NCI-H2029 treated with DMSO at 0.1 percent for 48 hours (cell line): ENCODE data around the gene SORCS2.
"Not testable (repeated sequence)": the region's sequence is repeated elsewhere in the genome, so short reads cannot be mapped to it uniquely, and the experiment has no call there.

ENCODE experiments used
- DNase-seq: peaks from one replicate; lab custom pipeline; 2025; lab: John Stamatoyannopoulos, UW

The SORCS2 gene

DNA sequence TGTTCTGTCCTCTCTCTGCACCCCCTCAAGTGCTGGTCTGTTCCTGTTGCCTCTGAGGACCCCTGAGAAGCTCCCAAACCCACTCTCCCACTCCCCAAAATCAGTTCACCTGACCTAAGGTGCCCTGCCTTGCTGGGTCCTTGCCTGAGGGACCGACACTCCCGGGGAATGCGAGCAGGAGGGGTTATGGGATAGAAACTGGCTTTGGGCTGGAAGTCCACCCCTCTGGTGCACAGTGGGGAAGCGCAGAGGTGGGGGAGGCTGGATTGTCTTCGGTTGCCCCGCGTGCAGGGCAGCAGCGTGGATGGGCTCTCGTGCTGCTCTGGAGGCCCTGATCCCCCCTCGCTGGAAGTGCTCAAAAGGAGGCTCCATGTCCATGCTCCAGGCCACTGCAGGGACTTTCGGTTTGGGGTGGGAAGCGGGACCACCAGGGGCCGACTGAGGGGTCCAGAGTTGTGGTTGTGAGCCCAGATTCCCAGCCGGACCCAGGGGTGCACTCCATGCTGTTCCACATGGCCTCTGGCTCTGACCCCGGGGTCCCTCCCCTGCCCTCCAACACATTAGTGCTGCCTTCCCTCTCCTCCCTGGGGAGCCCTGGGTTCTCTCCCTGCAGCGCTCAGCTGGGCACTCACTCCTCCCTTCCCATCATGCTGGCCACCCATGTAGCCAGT, 7.6 kb downstream of the SORCS2 start:
- DNase-seq, result no peak

GRCh38 chr4:7200801-7201200, 8.5 kb downstream of the SORCS2 start:
- no peak for DNase-seq

DNA sequence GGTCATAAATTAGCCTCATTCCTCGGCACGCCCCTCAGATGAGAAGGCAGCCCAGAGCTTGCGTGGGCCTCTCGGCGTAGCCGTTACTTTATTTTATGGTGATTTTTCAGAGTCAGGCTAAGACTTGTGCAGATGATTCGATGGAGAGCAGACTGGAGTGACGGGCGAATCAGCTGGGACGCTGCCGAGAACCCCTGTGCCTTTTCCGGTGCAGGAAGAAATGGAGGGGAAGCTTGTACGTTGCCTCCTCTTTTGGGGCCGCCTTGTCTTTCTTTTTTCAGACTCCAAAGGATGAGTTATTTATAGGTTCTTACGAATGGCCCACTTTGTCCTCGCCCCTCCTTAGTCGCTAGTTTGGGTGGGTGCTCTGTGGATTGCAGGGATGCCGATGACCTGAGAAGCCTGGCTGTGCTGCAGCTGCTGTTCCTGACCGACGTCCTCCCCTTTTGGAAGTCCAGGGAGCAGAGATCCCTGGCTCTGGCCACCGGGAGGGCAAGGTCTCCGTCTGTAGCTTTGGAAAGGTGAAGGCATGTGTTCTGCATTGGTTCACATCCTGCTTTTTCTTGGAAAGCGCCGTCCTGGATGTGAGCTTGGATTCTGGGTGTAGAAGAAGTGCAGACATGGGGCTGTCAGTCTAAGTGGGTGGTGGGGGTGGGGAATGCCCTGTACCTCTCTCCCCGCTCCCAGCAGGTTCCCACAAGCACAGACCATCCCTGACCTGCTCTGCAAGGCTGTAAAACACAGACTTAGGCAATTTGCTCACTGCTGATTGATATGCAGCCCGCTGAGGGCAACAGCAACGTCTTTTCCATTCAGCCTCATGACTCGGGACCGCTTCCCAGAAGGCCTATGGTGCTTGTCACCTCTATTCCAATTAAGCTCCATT, 9.3 kb downstream of the SORCS2 start:
- DNase-seq, result no peak

DNA sequence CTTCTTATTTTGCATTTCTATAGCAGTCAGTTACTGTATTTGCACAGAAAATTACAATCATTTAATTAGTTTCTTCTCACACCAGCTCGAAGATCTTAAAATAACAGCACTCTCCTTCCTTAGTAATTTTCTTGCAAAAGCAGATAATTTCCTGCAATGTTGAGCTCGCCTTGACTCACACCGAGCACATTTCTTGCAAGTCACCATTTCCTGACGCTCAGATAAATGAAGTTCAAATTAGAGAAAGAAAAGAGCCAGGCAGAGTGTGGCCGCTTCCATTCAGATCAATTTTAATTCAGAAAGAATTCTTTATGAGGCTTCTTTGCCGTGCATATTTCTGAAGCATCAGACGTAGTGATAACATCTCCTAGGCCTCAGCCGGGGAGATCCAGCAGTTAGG, 10.1 kb downstream of the SORCS2 start:
- no peak for DNase-seq

DNA sequence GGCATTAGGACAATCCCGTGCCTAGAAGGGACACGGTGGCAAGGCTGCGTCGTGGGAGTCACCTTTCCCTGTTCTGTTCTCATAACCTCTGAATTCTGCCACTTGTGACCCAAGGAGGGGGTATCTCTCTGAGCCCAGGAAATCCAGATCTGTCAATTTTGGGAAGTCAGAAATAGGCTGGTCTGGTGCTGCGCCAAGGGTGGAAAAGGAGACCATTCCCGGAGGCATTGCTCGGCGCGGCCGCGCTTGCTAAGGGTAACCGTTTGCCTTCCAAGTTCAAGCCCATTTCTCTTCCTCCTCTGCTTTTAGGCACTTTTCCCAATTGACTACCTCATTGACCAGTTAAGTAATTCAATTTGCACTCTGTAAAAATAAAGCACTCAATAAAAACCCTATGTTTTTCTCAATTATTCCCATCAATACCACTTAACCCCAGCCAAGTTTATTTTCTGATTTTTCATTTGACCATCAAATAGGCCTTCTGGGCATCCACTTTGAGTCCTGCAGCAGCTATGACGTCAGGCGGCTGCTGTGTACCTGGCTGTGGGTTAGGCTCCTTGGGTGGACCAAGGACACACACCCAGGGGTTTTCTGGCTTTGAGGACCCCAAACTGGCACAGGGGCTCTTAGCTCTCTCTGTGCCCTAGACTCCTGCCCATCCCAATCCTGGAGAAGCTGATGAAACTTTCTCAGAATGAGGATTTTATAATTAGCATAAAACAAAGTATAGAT, 12.5 kb downstream of the SORCS2 start:
- DNase-seq, result no peak

DNA sequence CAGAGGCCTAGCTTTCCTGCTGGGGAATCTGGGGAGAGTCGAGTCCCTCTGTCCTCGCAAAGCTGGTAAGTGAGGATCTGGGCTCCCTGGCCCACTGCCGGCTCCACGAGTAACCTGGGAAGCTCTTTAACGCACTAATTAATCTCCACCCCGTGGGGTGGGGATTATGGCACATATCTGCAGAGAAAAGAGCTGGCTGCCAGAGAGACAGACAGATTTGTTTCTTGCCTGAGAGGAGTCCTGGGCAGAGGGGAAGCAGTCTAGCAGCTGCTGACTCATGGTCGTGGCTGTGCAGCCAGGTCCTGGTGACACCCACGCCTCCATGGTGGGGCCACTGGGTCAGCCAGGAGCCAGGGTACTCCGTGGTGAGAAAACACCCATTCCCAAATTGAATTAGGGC, 14.0 kb downstream of the SORCS2 start:
- DNase-seq, result no peak

DNA sequence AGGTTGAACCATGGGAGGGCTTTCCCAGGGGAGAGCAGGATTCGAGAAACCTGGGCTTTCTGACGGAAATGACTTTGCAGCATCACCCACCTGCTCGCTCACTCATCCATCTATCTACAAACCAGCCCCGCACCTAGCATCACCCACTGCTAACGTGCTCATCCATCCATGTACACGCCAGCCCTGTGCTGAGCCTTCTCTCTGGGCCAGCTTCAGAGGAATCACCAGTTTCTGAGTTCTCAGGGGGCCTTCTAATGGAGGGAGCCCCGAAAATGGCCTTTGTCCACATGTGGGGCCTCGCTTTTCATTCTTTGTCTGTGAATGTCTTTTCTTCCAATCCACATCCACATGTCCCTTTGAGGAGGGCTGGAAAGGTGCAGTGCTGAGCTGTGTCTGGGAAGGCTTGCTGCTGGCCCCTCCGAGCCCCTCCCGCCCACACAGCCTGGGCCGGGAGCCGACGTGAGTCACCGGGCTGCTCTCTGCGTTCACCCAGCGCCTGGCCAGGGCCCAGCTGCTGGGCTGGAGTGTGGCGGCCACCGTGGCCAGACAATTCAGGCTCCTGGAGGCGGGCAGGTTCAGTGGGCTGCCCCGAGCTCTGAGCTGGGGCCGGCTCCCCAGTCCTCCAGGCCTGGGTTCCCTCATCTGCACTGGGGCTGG, 14.7 kb downstream of the SORCS2 start:
- DNase-seq, result no peak

- DNase-seq, result no peak
These were observed 15.4 kb downstream of the SORCS2 start for GRCh38 chr4:7207628-7208231.

- no peak for DNase-seq
These were observed 16.4 kb downstream of the SORCS2 start for GRCh38 chr4:7208509-7209451.

GRCh38 chr4:7209699-7210098, 17.4 kb downstream of the SORCS2 start:
- DNase-seq, result no peak

DNA sequence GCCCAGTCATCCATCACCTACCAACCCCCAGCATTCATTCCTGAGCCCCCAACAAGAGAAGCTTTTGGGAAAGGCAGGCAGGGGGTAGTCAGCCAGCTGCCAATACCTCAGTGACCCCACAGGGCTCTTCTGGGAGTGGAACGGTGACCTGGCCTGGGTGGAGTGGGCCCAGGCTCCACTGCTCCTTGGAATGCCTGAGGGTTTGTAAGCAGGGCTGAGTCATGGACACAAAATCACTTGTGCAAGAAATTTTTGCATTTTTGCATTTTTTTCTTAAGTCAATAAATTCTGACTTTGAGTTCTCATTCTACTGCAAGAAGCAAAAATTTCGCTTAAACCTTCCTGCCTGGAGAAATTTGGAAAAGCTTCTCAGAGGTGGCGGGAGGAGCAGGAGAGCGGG, 18.5 kb downstream of the SORCS2 start:
- no peak for DNase-seq

DNA sequence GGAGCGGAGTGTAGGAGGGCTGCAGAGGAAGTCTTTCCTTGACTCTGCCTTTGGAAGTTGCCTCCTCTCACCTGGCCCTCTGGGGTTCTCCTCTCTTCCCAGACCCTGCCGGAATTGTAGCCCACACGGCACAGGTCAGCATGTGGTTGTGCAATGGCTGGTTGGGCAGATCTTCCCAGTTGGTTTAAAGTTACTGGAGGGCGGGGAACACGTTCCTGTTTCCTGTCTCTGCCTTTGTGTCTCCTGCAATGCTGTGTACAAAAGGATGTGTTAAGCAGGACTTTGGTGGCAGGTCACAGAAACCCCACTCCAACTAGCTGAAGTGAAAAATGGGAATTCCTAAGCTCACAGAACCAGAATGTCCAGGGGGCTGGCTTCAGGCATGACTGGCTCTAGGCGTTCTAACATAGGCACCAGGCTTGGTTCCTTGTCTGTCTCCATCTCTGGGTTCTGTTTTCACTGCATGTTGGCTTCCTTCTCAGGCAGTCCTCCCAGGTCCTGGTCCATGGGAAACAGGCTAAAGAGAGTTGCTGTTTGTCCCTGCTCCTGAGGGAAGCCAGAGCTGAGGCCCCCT, 19.9 kb downstream of the SORCS2 start:
- no peak for DNase-seq

DNA sequence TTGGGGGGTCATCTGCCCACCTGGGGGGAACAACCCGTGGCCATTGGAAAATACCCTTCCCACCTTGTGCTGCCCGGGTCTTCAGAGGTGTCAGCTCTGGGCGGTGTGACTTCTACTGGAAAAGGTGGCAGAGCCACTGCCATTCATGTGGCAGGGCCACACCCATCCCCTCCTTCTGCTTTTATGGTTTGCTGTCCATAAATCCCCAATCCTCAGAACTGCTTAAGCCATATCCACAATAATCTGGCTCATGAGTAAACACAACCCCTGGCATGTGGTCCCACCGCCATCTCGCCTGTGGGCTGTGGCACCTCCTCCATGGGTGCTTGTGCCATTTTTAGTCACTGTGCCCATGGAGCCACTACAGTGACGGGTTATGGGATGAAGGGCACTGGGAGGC, 20.6 kb downstream of the SORCS2 start:
- no peak for DNase-seq

- DNase-seq, result no peak
These were observed 21.5 kb downstream of the SORCS2 start for GRCh38 chr4:7213807-7214206.

DNA sequence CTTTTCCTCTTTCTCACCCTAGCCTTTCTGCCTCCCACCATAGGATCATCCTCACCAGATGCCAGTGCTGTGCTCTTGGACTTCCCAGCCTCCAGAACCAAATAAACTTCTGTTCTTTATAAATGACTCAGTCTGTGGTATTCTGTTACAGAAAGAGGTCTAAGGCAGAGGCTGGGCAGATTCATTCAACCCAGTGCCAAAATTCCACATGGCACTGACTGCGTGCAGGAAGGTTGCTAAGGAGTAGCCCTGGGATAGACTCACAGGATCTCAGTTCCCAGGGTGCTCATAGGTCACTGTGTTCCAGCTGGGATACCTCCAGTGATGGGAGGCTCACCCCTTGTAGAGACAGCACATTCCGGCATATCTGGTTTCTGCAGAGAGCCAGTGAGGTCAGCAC, 22.0 kb downstream of the SORCS2 start:
- no peak for DNase-seq

GRCh38 chr4:7215187-7215586, 22.8 kb downstream of the SORCS2 start:
- not testable (repeated sequence) for DNase-seq

DNA sequence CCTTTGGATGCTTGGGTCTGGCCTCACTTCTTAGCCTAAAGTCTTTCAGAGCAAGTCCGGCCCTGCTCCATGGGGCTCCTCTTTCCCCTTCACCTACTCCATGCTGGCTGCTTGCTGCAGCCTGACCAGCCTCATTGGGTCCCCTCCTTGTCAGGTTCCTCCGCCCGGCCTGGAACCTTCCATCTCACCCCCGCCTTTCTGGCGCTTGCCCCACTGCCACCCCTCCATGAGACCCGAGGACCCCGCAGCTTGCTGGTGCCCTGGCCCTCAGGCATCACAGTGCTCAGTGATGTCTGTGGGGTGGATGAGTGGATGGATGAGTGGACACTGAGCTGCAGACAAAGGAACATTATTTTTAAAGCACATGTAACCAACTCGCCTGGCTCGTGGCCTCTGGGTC, 24.7 kb downstream of the SORCS2 start:
- no peak for DNase-seq

GRCh38 chr4:7217474-7218321, 25.4 kb downstream of the SORCS2 start:
- DNase-seq, result no peak

DNA sequence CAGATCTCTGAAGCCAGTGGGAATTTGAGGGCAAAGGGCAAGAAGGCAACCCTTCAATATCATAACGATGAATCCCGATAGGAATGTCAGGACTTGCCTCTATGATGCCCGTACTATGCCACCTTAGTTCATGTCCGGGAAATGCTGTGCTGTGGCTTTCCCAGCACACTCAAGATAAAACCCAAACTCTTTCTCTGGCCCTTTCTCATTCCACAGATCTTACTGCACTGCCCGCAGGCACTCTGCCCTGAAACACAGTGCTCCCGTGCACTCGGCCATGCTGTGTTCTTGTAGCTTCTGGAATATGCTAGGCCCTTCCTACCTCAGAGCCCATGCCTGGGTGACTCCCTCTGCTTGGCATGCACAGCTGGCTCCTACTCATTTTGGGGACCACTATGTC, 26.3 kb downstream of the SORCS2 start:
- DNase-seq, result no peak
